OCI-LY7 (cell line): Measurements from ENCODE around the gene CCDC116. TPM values are rescaled to one million over a fixed set of nuclear protein-coding genes. Genes with fewer than 3 reads are reported as not detected.
A peak's percentile ranks its signal among the peaks of the same experiment; 100 is the strongest.

Experiments
- BruUV-seq: library from RNA; stranded (reverse); fragments of 400-500 nt; replicated peaks from 2 replicates; lab custom pipeline; 2021; lab: Mats Ljungman, UMichigan
- CTCF ChIA-PET: fragments of 300-600 bp; sonication (Branson Sonifier 250); formaldehyde crosslinking; loops from one replicate; lab custom pipeline; 2022; ENCODE audit warnings: antibody characterized with exemption; ENCODE audit not compliant: unreplicated experiment; lab: Charles Lee
- POLR2A ChIA-PET: fragments of 300-600 bp; sonication (Branson Sonifier 250); formaldehyde crosslinking; loops from one replicate; lab custom pipeline; 2022; ENCODE audit warnings: antibody characterized with exemption; lab: Charles Lee
- DNase-seq: peaks from one replicate; pipeline ENCODE4 v3.0.0-alpha.2; 2015; ENCODE audit warnings: low spot score
- H2AFZ ChIP-seq: fragments of 200-600 bp; sonication (generic), shearing (Covaris generic); 2 replicates; pipeline ENCODE4 v1.6.1; 2014; ENCODE audit warnings: mild to moderate bottlenecking, antibody characterized with exemption, low read length, moderate library complexity
- H3K27ac ChIP-seq: fragments of 200-600 bp; sonication (generic); 2 replicates; pipeline ENCODE4 v1.5.1; 2014; ENCODE audit warnings: mixed run types, low read depth, mild to moderate bottlenecking, moderate library complexity, low read length, inconsistent platforms; ENCODE audit not compliant: poor library complexity, severe bottlenecking
- H3K36me3 ChIP-seq: fragments of 200-600 bp; sonication (generic); 2 replicates; pipeline ENCODE4 v1.6.1; 2014; ENCODE audit warnings: mild to moderate bottlenecking, antibody characterized with exemption, low read length, moderate library complexity, mixed read lengths; ENCODE audit not compliant: insufficient read depth
- H3K4me1 ChIP-seq: fragments of 200-600 bp; sonication (generic); 2 replicates; pipeline ENCODE4 v1.5.1; 2014; ENCODE audit warnings: mild to moderate bottlenecking, low read length; ENCODE audit not compliant: insufficient read depth, poor library complexity, severe bottlenecking
- H3K4me2 ChIP-seq: fragments of 200-600 bp; sonication (generic); 2 replicates; pipeline ENCODE4 v1.6.1; 2014; ENCODE audit warnings: mild to moderate bottlenecking, low read length
- H3K4me3 ChIP-seq: fragments of 200-600 bp; sonication (generic); 2 replicates; pipeline ENCODE4 v1.5.1; 2014; ENCODE audit warnings: mild to moderate bottlenecking, low read depth, low read length; ENCODE audit not compliant: poor library complexity, severe bottlenecking
- H3K79me2 ChIP-seq: fragments of 200-600 bp; sonication (generic); 2 replicates; pipeline ENCODE4 v1.6.1; 2016; ENCODE audit warnings: low read depth, mild to moderate bottlenecking, low read length, moderate library complexity, mixed read lengths; ENCODE audit not compliant: insufficient read depth
- H3K9me2 ChIP-seq: fragments of 200-600 bp; sonication (generic); 2 replicates; pipeline ENCODE4 v1.6.1; 2016; ENCODE audit warnings: mild to moderate bottlenecking, low read length, mixed read lengths; ENCODE audit not compliant: insufficient read depth
- H3K9me3 ChIP-seq: fragments of 200-600 bp; sonication (generic); 2 replicates; pipeline ENCODE4 v1.6.1; 2014; ENCODE audit warnings: mild to moderate bottlenecking, mixed run types, low read length, mixed read lengths
- H4K20me1 ChIP-seq: fragments of 200-600 bp; sonication (generic); 2 replicates; pipeline ENCODE4 v1.6.1; 2014; ENCODE audit warnings: mild to moderate bottlenecking, antibody characterized with exemption, low read length, moderate library complexity, mixed read lengths; ENCODE audit not compliant: insufficient read depth
- CTCF ChIP-seq: fragments of 200-600 bp; sonication (generic); conservative IDR thresholded peaks from 2 replicates; pipeline ENCODE4 v1.5.1; 2014; ENCODE audit warnings: mild to moderate bottlenecking, antibody characterized with exemption, low read length, moderate library complexity, mixed read lengths
- EZH2phosphoT487 ChIP-seq: fragments of 200-600 bp; sonication (generic); IDR thresholded peaks from 2 replicates; pipeline ENCODE4 v1.6.1; 2018; ENCODE audit warnings: low read depth, borderline replicate concordance, mild to moderate bottlenecking, mixed run types, antibody characterized with exemption, low read length, moderate library complexity, mixed read lengths
- intact Hi-C: fragments of 100-400 bp; cut with micrococcal nuclease; formaldehyde crosslinking; loops from one replicate; pipeline ENCODE4 v1.10.0; 2022; ENCODE audit not compliant: unreplicated experiment
- total RNA-seq, 2 experiments: library from RNA; depleted of rRNA in 1 of 2; stranded (reverse); fragments of >200 nt in 1 of 2; shearing (Covaris generic) in 1 of 2; gene quantifications; 2 replicates each; pipeline ENCODE4 v1.2.3, GENCODE V29; 2014 to 2022

CCDC116 gene
- total RNA-seq, 2 experiments from 2014 or later: 1.5 to 3.1 TPM

GRCh38 chr22:21592422-21592821, 40.1 kb upstream of the CCDC116 start:
- TF ChIP-seq CTCF (no peak), EZH2phosphoT487 (no peak)
- POLR2A ChIA-PET: no interaction called here
- Histone ChIP-seq H3K9me3 (no peaks in the 10 kb centered on the region), H3K79me2 (peaks cover 100% of the 10 kb centered on the region), H2AFZ (no peak overlapping the region), H3K9me2 (no peaks in the 10 kb centered on the region), H3K4me3 (no peak overlapping the region), H3K36me3 (peaks cover 76% of the 10 kb centered on the region), H3K4me1 (peaks cover 48% of the 10 kb centered on the region), H3K27ac (no peak overlapping the region), H4K20me1 (peaks cover 31% of the 10 kb centered on the region), H3K4me2 (no peak overlapping the region)
- DNase-seq: no peak
- CTCF ChIA-PET: no interaction called here
- intact Hi-C loops: no loop called here
- no TSS peak for BruUV-seq

- intact Hi-C loops: no loop called here
- DNase-seq: no peak
- POLR2A ChIA-PET: interaction anchor here (0.7 kb wide), 1 partner anchor 11 kb away, joined by 4 read pairs; no protein-coding TSS in a partner anchor
- H3K4me1 ChIP-seq: peaks cover 36% of the 10 kb centered on the region
- peak; percentile 36; the same call in 1 of the 2 replicates for TF ChIP-seq CTCF
- TF ChIP-seq EZH2phosphoT487: no peak
- no peak overlapping the region for H2AFZ ChIP-seq
- peaks cover 100% of the 10 kb centered on the region for H3K79me2 ChIP-seq
- no peaks in the 10 kb centered on the region for H3K9me3 ChIP-seq
- H3K36me3 ChIP-seq: peaks cover 83% of the 10 kb centered on the region
- no peak overlapping the region for H3K27ac ChIP-seq
- BruUV-seq: no TSS peak
- no peaks in the 10 kb centered on the region for H3K9me2 ChIP-seq
- CTCF ChIA-PET: interaction anchor here (0.7 to 0.9 kb wide), 2 partner anchors 11 to 13 kb away, joined by 3 to 6 read pairs; no protein-coding TSS in a partner anchor
- no peak overlapping the region for H3K4me2 ChIP-seq
- H4K20me1 ChIP-seq: peaks cover 34% of the 10 kb centered on the region
- H3K4me3 ChIP-seq: no peak overlapping the region
These were observed 38.9 kb upstream of the CCDC116 start for GRCh38 chr22:21593406-21594232.
